ENCODE data around the gene FFAR3.

GRCh38 chr19:35340431-35340830 is 17.8 kb upstream of the FFAR3 start:
- no peak for TF ChIP-seq CTCF (IDR thresholded peaks at IDR 0.05; ENCODE audit: low read length)
- TF ChIP-seq EZH2 (IDR thresholded peaks at IDR 0.05; ENCODE audit: borderline replicate concordance, low read length), result no peak

All from OCI-LY1 (cell line).